K562 (cell line): Measurements from ENCODE around the gene SKIC3. TPM values are rescaled to one million over a fixed set of nuclear protein-coding genes. Genes with fewer than 3 reads are reported as not detected.

Experiments
- ATAC-seq: fragments of 200-7000 bp; cut with Tn5 transposase; 3 replicates; pipeline ENCODE4 v1.9.1; 2020; ENCODE audit warnings: moderate library complexity
- BruUV-seq: library from RNA; stranded (reverse); fragments of 400-500 nt; replicated peaks from 2 replicates; lab custom pipeline; 2021; lab: Mats Ljungman, UMichigan
- CTCF ChIA-PET: fragments of 300-600 bp; formaldehyde crosslinking; extraction: SDS; loops from one replicate; lab custom pipeline; 2021; ENCODE audit warnings: low intra/inter-chr PET ratio; lab: Yijun Ruan, JAX
- POLR2A ChIA-PET: fragments of 300-600, 350-650 bp; sonication (Branson Sonifier 250); formaldehyde crosslinking; extraction: SDS; loops from one replicate; lab custom pipeline; 2021; ENCODE audit warnings: antibody characterized with exemption, inconsistent platforms; lab: Yijun Ruan, JAX
- DNase-seq, 4 experiments: peaks; one replicate each; pipeline versions ENCODE4 v3.0.0 to v3.0.0-alpha.2; 2011 to 2018; ENCODE audit warnings: low spot score in 3 of 4, mixed read lengths in 3 of 4; ENCODE audit errors: extremely low read depth in 1 of 4
- FAIRE-seq: peaks from 2 replicates; lab custom pipeline; 2011; peaks lifted over from hg19 to GRCh38; lab: Jason Lieb, UNC
- H2AFZ ChIP-seq: 2 replicates; pipeline ENCODE4 v1.6.0; 2011; ENCODE audit warnings: low read depth, low read length, control low read depth, inconsistent platforms
- H3K27ac ChIP-seq: fragments of 200-600 bp; 3 replicates; pipeline ENCODE4 v1.8.0; 2011; ENCODE audit warnings: low read depth, mild to moderate bottlenecking, control low read depth, inconsistent platforms, low read length, moderate library complexity, mixed read lengths; ENCODE audit errors: extremely low read depth
- H3K27me3 ChIP-seq, 2 experiments: fragments of 300-600 bp in 1 of 2; 2 replicates in 1 of 2; 3 replicates in 1 of 2; pipeline versions ENCODE4 v1.6.0 to v1.8.0; 2011; ENCODE audit warnings: inconsistent platforms in 2 of 2, low read length in 2 of 2, mild to moderate bottlenecking in 1 of 2, mixed read lengths in 1 of 2, moderate library complexity in 1 of 2; ENCODE audit not compliant: control insufficient read depth in 2 of 2, insufficient read depth in 2 of 2
- H3K36me3 ChIP-seq: fragments of 300-600 bp; 3 replicates; pipeline ENCODE4 v1.8.0; 2011; ENCODE audit warnings: mild to moderate bottlenecking, low read length, inconsistent platforms; ENCODE audit not compliant: control insufficient read depth, insufficient read depth
- H3K4me1 ChIP-seq, 2 experiments: fragments of 200-600 bp in 1 of 2; replicated peaks in 1 of 2; 2 replicates in 1 of 2; 3 replicates in 1 of 2; pipeline versions ENCODE4 v1.5.1 to v1.8.0; 2011; ENCODE audit warnings: inconsistent platforms in 2 of 2, low read length in 2 of 2, mild to moderate bottlenecking in 1 of 2, mixed read lengths in 1 of 2, moderate library complexity in 1 of 2; ENCODE audit not compliant: control insufficient read depth in 2 of 2, insufficient read depth in 2 of 2
- H3K4me2 ChIP-seq: 2 replicates; pipeline ENCODE4 v1.6.1; 2011; ENCODE audit warnings: low read length, control low read depth, inconsistent platforms, mixed read lengths; ENCODE audit not compliant: insufficient read depth
- H3K4me3 ChIP-seq: fragments of 200-600 bp; sonication (generic), shearing (Covaris generic); 2 replicates; pipeline ENCODE4 v1.5.1; 2016; ENCODE audit warnings: control low read depth, inconsistent platforms
- H3K79me2 ChIP-seq: fragments of 200-600 bp; 3 replicates; pipeline ENCODE4 v1.8.0; 2011; ENCODE audit warnings: low read length, inconsistent platforms; ENCODE audit not compliant: control insufficient read depth, insufficient read depth
- H3K9ac ChIP-seq, 2 experiments: 2 replicates each; pipeline versions ENCODE4 v1.6.0 to v1.6.1; 2011; ENCODE audit warnings: low read depth in 2 of 2, low read length in 2 of 2, control low read depth in 1 of 2, inconsistent platforms in 1 of 2, mild to moderate bottlenecking in 1 of 2, mixed read lengths in 1 of 2; ENCODE audit not compliant: insufficient read depth in 1 of 2
- H3K9me1 ChIP-seq: one replicate; pipeline ENCODE4 v1.6.0; 2011; ENCODE audit warnings: inconsistent platforms, mild to moderate bottlenecking, low read length, moderate library complexity; ENCODE audit not compliant: control insufficient read depth, insufficient read depth
- H3K9me3 ChIP-seq: replicated peaks from 2 replicates; pipeline ENCODE4 v1.5.1; 2011; ENCODE audit warnings: low read depth, low read length, inconsistent platforms; ENCODE audit not compliant: control insufficient read depth, insufficient read depth
- H4K20me1 ChIP-seq: replicated peaks from 2 replicates; pipeline ENCODE4 v1.6.1; 2011; ENCODE audit warnings: low read length, inconsistent platforms, mixed read lengths; ENCODE audit not compliant: control insufficient read depth, insufficient read depth
- BRF1 ChIP-seq: IDR thresholded peaks from 3 replicates; pipeline ENCODE4 v1.6.1; 2011; ENCODE audit warnings: borderline replicate concordance, mild to moderate bottlenecking; ENCODE audit not compliant: insufficient read length; ENCODE audit errors: extremely low read depth
- CHCHD3 ChIP-seq: fragments of 250-450 bp; sonication (Bioruptor Pico); IDR thresholded peaks from 2 replicates; pipeline ENCODE4 v2.1.2; 2022; ENCODE audit warnings: mild to moderate bottlenecking
- CSDE1 ChIP-seq, 2 experiments: fragments of 450-650 bp; IDR thresholded peaks; 2 replicates each; pipeline ENCODE4 v1.6.1; 2016; ENCODE audit warnings: mild to moderate bottlenecking in 1 of 2
- CXXC5 ChIP-seq: fragments of 250-450 bp; sonication (Bioruptor Pico); IDR thresholded peaks from 2 replicates; pipeline ENCODE4 v1.8.0; 2022; ENCODE audit warnings: inconsistent platforms, mild to moderate bottlenecking, moderate library complexity
- FOXP1 ChIP-seq: sonication (generic); formaldehyde crosslinking; IDR thresholded peaks from 2 replicates; pipeline ENCODE4 v1.8.0; 2022; ENCODE audit warnings: mild to moderate bottlenecking, missing genetic modification reagents
- MTA2 ChIP-seq: fragments of 450-650 bp; IDR thresholded peaks from 2 replicates; pipeline ENCODE4 v1.6.1; 2016; ENCODE audit warnings: low read depth
- NELFE ChIP-seq: IDR thresholded peaks from 2 replicates; pipeline ENCODE4 v1.6.1; 2011; ENCODE audit warnings: mild to moderate bottlenecking; ENCODE audit not compliant: insufficient read depth, insufficient read length
- PCBP2 ChIP-seq: fragments of 200-400 bp; formaldehyde crosslinking; IDR thresholded peaks from 2 replicates; pipeline ENCODE4 v1.6.1; 2018; ENCODE audit warnings: low read length, low read depth, mild to moderate bottlenecking, moderate library complexity; ENCODE audit not compliant: poor library complexity, severe bottlenecking
- RFX7 ChIP-seq: fragments of 250-450 bp; sonication (Bioruptor Pico); IDR thresholded peaks from 2 replicates; pipeline ENCODE4 v1.5.1; 2021; ENCODE audit warnings: mild to moderate bottlenecking
- SMARCA4 ChIP-seq: fragments of 450-650 bp; IDR thresholded peaks from 2 replicates; pipeline ENCODE4 v1.6.1; 2016
- STAT5A ChIP-seq: IDR thresholded peaks from 2 replicates; pipeline ENCODE4 v1.6.1; 2012; ENCODE audit warnings: low read length, inconsistent platforms, borderline replicate concordance
- U2AF2 ChIP-seq: fragments of 200-400 bp; formaldehyde crosslinking; optimal IDR thresholded peaks from 2 replicates; pipeline ENCODE3; 2017; ENCODE audit warnings: low read depth, mild to moderate bottlenecking, low read length
- ZFP1 ChIP-seq: fragments of 450-650 bp; formaldehyde crosslinking; IDR thresholded peaks from 2 replicates; pipeline ENCODE4 v1.4.0; 2020; ENCODE audit warnings: mild to moderate bottlenecking, mixed read lengths
- ZKSCAN8 ChIP-seq: fragments of 200-800 bp; sonication (Bioruptor generic); IDR thresholded peaks from 2 replicates; pipeline ENCODE4 v1.6.1; 2016; ENCODE audit warnings: missing genetic modification characterization, missing compliant biosample characterization
- ZNF197 ChIP-seq: fragments of 200-800 bp; sonication (Bioruptor generic); IDR thresholded peaks from 2 replicates; pipeline ENCODE4 v1.6.1; 2016; ENCODE audit warnings: low read depth, missing genetic modification characterization, missing compliant biosample characterization
- ZNF23 ChIP-seq: fragments of 250-450 bp; sonication (Bioruptor Pico); IDR thresholded peaks from 2 replicates; pipeline ENCODE4 v1.4.0; 2020; ENCODE audit warnings: mild to moderate bottlenecking
- ZNF830 ChIP-seq: fragments of 250-450 bp; sonication (Bioruptor Pico); IDR thresholded peaks from 2 replicates; pipeline ENCODE4 v1.5.0; 2021; ENCODE audit warnings: mild to moderate bottlenecking
- WGBS: fragments of 100-300 bp; shearing (Covaris generic); methylation state at CpG from one replicate; pipeline ENCODE4 v1.1.6; 2016; ENCODE audit warnings: low coverage, mixed read lengths; ENCODE audit not compliant: insufficient coverage; ENCODE audit errors: missing lambda C conversion rate; 5-methylcytosine and 5-hydroxymethylcytosine counted together
- in situ Hi-C: fragments of 300-500 bp; cut with MboI; formaldehyde crosslinking; loops from 4 replicates; pipeline ENCODE4 v1.15.0; 2018; ENCODE audit warnings: inconsistent platforms, mixed read lengths
- intact Hi-C: fragments of 100-400 bp; cut with micrococcal nuclease; formaldehyde crosslinking; loops from 2 replicates; pipeline ENCODE4 v1.14.2; 2022
- polyA plus RNA-seq, 8 experiments: library from polyadenylated mRNA; depleted of rRNA in 4 of 8; stranded (reverse) in 5 of 8; unstranded in 3 of 8; fragments of >200 nt; fragmentation: Nextera tagmentation in 2 of 8; fragmentation: Illumina TruSeq in 1 of 8; extraction: Ambion mirVana in 2 of 8; extraction: Trizol in 1 of 8; gene quantifications; 2 replicates each; pipeline versions ENCODE4 v1.2.1 to v1.2.3, GENCODE V29; 2011 to 2014; ENCODE audit warnings: inconsistent platforms in 1 of 8, missing spikeins in 1 of 8
- total RNA-seq, 7 experiments: library from RNA; depleted of rRNA in 6 of 7; stranded (reverse); fragments of >200 nt in 6 of 7; fragmentation: Illumina TruSeq in 2 of 7; extraction: Trizol in 2 of 7; gene quantifications; 2 replicates each; pipeline versions ENCODE4 v1.2.1 to v1.2.3, GENCODE V29; 2011 to 2021; ENCODE audit warnings: low replicate concordance in 1 of 7
- TF ChIP-seq, protein P1 (sequence below): fragments of 450-650 bp; formaldehyde crosslinking; conservative IDR thresholded peaks from 2 replicates; pipeline ENCODE4 v1.4.0; 2022; ENCODE audit warnings: mild to moderate bottlenecking, missing genetic modification characterization
- TF ChIP-seq, protein P2 (sequence below): fragments of 250-450 bp; sonication (Bioruptor Pico); IDR thresholded peaks from 2 replicates; pipeline ENCODE4 v1.4.0; 2020
- TF ChIP-seq, protein P3 (sequence below): fragments of 250-450 bp; sonication (Bioruptor Pico); IDR thresholded peaks from 2 replicates; pipeline ENCODE4 v1.5.0; 2022; ENCODE audit warnings: mild to moderate bottlenecking

SKIC3 gene
- total and polyA plus RNA-seq, 9 of the 15 experiments (the other 6 are each of a cell fraction or from before 2014, with no cell fraction given) = 30.7 to 72.4 (median 44.1) TPM

DNA sequence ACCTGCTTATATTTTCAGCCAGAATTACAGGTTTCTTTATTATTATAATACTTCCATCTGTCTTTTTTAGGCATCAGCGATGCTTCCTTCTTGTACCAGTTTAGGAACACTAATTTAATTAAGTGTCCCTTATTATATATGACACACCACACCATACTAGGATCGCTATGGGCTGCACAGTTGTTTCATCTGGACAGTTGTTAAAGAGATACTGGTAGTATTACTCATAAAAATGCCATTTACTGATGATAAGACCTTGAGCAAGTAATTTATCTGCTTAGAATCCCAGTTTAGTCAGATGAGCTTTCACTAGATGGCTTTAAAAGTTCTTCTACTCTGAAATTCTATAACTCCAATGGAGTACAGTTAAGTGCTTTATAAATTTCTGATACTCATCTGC is 17.2 kb upstream of the SKIC3 start:
- H3K9me1 ChIP-seq = no peaks in the 10 kb centered on the region
- no peaks in the 10 kb centered on the region for H3K79me2 ChIP-seq
- no peak for FAIRE-seq
- H3K4me2 ChIP-seq = no peak overlapping the region
- H3K4me3 ChIP-seq = no peak overlapping the region
- WGBS = 63% methylated on average over 2 of the region's 2 CpGs
- H4K20me1 ChIP-seq = no peaks in the 10 kb centered on the region
- H3K27me3 ChIP-seq = no peaks in the 10 kb centered on the region
- H3K4me1 ChIP-seq = no peaks in the 10 kb centered on the region
- H2AFZ ChIP-seq = no peak overlapping the region
- no peak for ATAC-seq
- DNase-seq = no peak
- no peak overlapping the region for H3K9ac ChIP-seq
- no peak overlapping the region for H3K27ac ChIP-seq
- POLR2A ChIA-PET = interaction anchor here (0.7 kb wide), 1 partner anchor 24 kb away, joined by 3 read pairs; no protein-coding TSS in a partner anchor
- BruUV-seq = no TSS peak
- intact Hi-C loops = no loop called here
- in situ Hi-C loops = no loop called here
- TF ChIP-seq SMARCA4 = no peak
- TF ChIP-seq ZNF197 (CRISPR knock-in tag) = no peak
- TF ChIP-seq CXXC5 (CRISPR knock-in tag) = no peak
- no peak for TF ChIP-seq ZNF23 (CRISPR knock-in tag)
- TF ChIP-seq, protein P1, sequence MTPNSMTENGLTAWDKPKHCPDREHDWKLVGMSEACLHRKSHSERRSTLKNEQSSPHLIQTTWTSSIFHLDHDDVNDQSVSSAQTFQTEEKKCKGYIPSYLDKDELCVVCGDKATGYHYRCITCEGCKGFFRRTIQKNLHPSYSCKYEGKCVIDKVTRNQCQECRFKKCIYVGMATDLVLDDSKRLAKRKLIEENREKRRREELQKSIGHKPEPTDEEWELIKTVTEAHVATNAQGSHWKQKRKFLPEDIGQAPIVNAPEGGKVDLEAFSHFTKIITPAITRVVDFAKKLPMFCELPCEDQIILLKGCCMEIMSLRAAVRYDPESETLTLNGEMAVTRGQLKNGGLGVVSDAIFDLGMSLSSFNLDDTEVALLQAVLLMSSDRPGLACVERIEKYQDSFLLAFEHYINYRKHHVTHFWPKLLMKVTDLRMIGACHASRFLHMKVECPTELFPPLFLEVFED (CRISPR knock-in tag) = no peak
- TF ChIP-seq CSDE1 (IDR thresholded peaks at IDR 0.05) = no peak
- no peak for TF ChIP-seq CHCHD3 (CRISPR knock-in tag)
- TF ChIP-seq STAT5A = no peak
- TF ChIP-seq RFX7 (CRISPR knock-in tag) = no peak
- TF ChIP-seq ZNF830 = no peak
- no peak for TF ChIP-seq ZFP1 (CRISPR knock-in tag)
- no peak for TF ChIP-seq MTA2
- no peak for TF ChIP-seq U2AF2
- TF ChIP-seq, protein P2, sequence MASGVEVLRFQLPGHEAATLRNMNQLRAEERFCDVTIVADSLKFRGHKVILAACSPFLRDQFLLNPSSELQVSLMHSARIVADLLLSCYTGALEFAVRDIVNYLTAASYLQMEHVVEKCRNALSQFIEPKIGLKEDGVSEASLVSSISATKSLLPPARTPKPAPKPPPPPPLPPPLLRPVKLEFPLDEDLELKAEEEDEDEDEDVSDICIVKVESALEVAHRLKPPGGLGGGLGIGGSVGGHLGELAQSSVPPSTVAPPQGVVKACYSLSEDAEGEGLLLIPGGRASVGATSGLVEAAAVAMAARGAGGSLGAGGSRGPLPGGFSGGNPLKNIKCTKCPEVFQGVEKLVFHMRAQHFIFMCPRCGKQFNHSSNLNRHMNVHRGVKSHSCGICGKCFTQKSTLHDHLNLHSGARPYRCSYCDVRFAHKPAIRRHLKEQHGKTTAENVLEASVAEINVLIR = no peak
- no peak for TF ChIP-seq NELFE
- TF ChIP-seq, protein P3, sequence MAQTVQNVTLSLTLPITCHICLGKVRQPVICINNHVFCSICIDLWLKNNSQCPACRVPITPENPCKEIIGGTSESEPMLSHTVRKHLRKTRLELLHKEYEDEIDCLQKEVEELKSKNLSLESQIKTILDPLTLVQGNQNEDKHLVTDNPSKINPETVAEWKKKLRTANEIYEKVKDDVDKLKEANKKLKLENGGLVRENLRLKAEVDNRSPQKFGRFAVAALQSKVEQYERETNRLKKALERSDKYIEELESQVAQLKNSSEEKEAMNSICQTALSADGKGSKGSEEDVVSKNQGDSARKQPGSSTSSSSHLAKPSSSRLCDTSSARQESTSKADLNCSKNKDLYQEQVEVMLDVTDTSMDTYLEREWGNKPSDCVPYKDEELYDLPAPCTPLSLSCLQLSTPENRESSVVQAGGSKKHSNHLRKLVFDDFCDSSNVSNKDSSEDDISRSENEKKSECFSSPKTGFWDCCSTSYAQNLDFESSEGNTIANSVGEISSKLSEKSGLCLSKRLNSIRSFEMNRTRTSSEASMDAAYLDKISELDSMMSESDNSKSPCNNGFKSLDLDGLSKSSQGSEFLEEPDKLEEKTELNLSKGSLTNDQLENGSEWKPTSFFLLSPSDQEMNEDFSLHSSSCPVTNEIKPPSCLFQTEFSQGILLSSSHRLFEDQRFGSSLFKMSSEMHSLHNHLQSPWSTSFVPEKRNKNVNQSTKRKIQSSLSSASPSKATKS (CRISPR knock-in tag) = no peak
- TF ChIP-seq FOXP1 = no peak
- no peak for TF ChIP-seq BRF1
- TF ChIP-seq ZKSCAN8 (CRISPR knock-in tag) = no peak
- TF ChIP-seq PCBP2 = no peak
- H3K36me3 ChIP-seq = peaks cover 15% of the 10 kb centered on the region; the same call in 2 of the 3 replicates
- CTCF ChIA-PET = no interaction called here
- H3K9me3 ChIP-seq = no peaks in the 10 kb centered on the region
